Neural crest cell (in vitro differentiated cells): ENCODE results near the gene CD209. TPM values are rescaled to one million over a fixed set of nuclear protein-coding genes. Genes with fewer than 3 reads are reported as not detected.

ENCODE experiments used
- DNase-seq: peaks from one replicate; pipeline ENCODE4 v3.0.0; 2021; ENCODE audit warnings: low read depth, mixed read lengths, low spot score
- H3K27ac Mint-ChIP-seq: one replicate; pipeline ENCODE4 v1.8.0; 2021; ENCODE audit warnings: mild to moderate bottlenecking, mixed read lengths; ENCODE audit not compliant: unreplicated experiment
- H3K27me3 Mint-ChIP-seq: 2 replicates; pipeline ENCODE4 v1.8.0; 2021; ENCODE audit warnings: low read depth, mild to moderate bottlenecking, mixed read lengths
- H3K36me3 Mint-ChIP-seq: 2 replicates; pipeline ENCODE4 v1.8.0; 2021; ENCODE audit warnings: low read depth, mild to moderate bottlenecking, mixed read lengths
- H3K4me1 Mint-ChIP-seq: 2 replicates; pipeline ENCODE4 v1.8.0; 2021; ENCODE audit warnings: mixed read lengths
- H3K4me3 Mint-ChIP-seq: one replicate; pipeline ENCODE4 v1.8.0; 2021; ENCODE audit warnings: mild to moderate bottlenecking, mixed read lengths
- H3K9me3 Mint-ChIP-seq: 2 replicates; pipeline ENCODE4 v1.8.0; 2021; ENCODE audit warnings: mixed read lengths
- CTCF ChIP-seq: fragments of 200-600 bp; sonication (generic); conservative IDR thresholded peaks from 2 replicates; pipeline ENCODE4 v1.5.0; 2021; ENCODE audit warnings: antibody characterized with exemption, mild to moderate bottlenecking
- total RNA-seq: library from RNA; stranded (reverse); gene quantifications from 2 replicates; pipeline ENCODE4 v1.2.1, GENCODE V29; 2021

The CD209 gene
- total RNA-seq, 1 donor from 2014 or later: not detected

DNA sequence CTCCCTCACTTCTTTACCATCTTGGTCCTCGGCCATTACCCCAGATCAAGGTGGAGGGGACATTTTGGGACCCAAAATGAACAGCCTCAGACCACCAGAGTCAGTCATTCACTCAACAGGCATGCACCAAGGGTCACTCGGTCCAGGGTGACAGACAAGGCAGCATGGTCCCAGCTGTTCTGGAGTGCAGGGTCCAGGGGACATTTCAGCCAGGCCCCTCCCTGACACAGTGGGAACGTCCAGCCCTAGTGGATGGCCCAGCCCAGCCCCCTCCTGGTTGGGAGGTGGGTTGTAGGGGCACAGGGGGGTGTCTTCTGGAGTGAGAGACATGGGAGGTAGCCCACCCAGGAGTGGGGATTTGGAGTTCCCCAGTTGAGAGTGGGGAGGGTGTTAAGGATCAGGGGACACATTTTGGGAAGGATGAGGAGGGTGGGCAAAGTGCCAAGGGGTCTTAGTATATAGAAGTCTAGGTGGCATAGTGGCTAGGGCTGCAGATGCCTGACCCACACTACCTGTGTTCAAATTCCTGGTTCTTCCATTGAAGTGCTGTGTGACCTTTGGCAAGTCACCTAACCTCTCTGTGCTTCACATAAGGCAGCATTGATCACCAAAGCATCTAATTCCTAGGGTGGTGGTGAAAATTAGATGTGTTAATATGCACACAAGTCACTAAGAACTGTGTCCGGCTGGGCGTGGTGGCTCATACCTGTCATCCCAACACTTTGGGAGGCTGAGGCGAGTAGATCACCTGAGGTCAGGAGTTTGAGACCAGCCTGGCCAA lies 42.9 kb downstream of the CD209 start:
- Mint-ChIP-seq H3K9me3 (no peaks in the 10 kb centered on the region), H3K27me3 (peaks cover 44% of the 10 kb centered on the region), H3K36me3 (no peaks in the 10 kb centered on the region), H3K4me3 (no peak overlapping the region), H3K4me1 (no peaks in the 10 kb centered on the region), H3K27ac (no peak overlapping the region)
- no peak for DNase-seq
- TF ChIP-seq CTCF: no peak

GRCh38 chr19:7703332-7703731 lies 44.0 kb downstream of the CD209 start:
- H3K36me3 Mint-ChIP-seq: no peaks in the 10 kb centered on the region
- H3K9me3 Mint-ChIP-seq: no peaks in the 10 kb centered on the region
- DNase-seq: no peak
- TF ChIP-seq CTCF: no peak
- H3K4me1 Mint-ChIP-seq: no peaks in the 10 kb centered on the region
- no peak overlapping the region for H3K4me3 Mint-ChIP-seq
- H3K27me3 Mint-ChIP-seq: peaks cover 52% of the 10 kb centered on the region
- no peak overlapping the region for H3K27ac Mint-ChIP-seq

DNA sequence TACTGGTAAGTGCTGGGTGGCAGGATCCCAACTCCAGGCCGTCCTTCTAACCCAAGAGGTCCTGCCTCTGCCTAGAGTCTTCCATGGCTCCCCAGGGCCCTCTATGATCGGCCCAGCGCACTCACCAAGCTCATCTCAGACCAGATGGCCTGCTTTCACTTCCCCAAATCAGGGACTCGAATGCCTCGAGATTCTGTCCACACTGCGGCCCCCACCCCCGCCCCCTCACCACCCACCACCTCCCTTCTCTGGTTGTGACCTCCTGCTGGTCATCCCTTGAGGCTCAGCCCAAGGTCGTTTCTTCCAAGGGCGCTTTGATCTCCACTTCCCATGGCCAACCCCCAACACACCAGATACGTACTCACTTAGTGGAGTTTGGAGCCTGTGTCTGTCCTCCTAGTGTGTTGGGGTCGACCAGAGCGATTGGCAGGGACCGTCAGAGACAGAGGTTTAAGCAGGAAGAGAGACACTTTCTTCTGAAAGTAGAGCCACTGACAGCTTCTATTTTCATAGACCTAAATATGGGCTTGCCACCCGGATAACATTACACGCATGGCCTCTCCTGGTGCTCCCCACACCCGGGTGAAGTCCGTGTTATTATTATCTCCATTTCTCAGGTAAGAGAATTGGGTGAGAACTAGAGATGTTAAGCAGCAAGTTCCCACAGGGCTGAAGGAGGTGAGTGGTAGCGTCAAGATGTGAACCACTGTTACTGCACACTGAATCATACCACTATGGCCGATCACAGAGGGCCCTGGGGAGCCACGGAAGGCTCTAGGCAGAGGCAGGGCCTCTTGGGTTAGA lies 45.5 kb downstream of the CD209 start, which contains the start of gene FCER2:
Gene FCER2, minus strand, starts transcription at position 478 of the 804 bp plus-strand sequence. CDS start 2,371 bp downstream, outside the sequence.
- H3K27me3 Mint-ChIP-seq: peaks cover 66% of the 10 kb centered on the region

DNA sequence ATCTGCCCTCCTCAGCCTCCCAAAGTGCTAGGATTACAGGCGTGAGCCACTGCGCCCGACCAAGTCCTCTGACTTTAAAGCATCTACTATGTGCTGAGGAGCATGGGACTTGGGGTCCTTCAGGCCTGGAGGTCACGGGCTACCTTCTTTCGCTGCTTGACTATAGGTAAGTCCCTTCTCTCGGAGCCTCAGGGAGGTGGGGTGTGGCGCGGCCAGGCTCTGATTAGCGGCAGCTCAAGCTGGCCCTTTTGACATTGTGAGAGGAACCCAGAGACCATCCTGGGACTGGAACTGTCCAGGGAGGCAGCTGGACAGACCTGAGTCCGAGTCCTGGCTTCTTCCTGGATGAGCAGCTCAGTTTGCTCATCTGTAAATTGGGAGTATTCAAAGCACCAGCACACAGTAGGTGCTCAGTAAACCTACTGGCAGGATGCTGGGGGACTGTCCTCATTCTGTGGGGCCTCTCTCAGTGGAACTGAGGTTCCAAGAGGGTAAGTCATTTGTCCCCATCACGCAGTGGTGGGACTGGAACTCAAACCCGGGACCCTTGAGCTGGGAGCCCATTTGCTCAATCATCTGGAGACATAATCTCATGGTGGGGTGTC lies 46.2 kb downstream of the CD209 start:
- no peak overlapping the region for H3K27ac Mint-ChIP-seq
- TF ChIP-seq CTCF: no peak
- H3K4me3 Mint-ChIP-seq: no peak overlapping the region
- peaks cover 64% of the 10 kb centered on the region for H3K27me3 Mint-ChIP-seq
- no peaks in the 10 kb centered on the region for H3K9me3 Mint-ChIP-seq
- H3K36me3 Mint-ChIP-seq: no peaks in the 10 kb centered on the region
- H3K4me1 Mint-ChIP-seq: no peaks in the 10 kb centered on the region
- DNase-seq: no peak

More for the DNA sequence above, 45.5 kb downstream of the CD209 start, which contains the start of gene FCER2:
- no peak for TF ChIP-seq CTCF
- no peak within 1 kb of the TSS for H3K27ac Mint-ChIP-seq
- H3K9me3 Mint-ChIP-seq: no peaks in the 10 kb centered on the region
- no peak within 1 kb of the TSS for H3K4me3 Mint-ChIP-seq
- no peaks in the 10 kb centered on the region for H3K4me1 Mint-ChIP-seq
- DNase-seq: no peak
- no peaks in the 10 kb centered on the region for H3K36me3 Mint-ChIP-seq

DNA sequence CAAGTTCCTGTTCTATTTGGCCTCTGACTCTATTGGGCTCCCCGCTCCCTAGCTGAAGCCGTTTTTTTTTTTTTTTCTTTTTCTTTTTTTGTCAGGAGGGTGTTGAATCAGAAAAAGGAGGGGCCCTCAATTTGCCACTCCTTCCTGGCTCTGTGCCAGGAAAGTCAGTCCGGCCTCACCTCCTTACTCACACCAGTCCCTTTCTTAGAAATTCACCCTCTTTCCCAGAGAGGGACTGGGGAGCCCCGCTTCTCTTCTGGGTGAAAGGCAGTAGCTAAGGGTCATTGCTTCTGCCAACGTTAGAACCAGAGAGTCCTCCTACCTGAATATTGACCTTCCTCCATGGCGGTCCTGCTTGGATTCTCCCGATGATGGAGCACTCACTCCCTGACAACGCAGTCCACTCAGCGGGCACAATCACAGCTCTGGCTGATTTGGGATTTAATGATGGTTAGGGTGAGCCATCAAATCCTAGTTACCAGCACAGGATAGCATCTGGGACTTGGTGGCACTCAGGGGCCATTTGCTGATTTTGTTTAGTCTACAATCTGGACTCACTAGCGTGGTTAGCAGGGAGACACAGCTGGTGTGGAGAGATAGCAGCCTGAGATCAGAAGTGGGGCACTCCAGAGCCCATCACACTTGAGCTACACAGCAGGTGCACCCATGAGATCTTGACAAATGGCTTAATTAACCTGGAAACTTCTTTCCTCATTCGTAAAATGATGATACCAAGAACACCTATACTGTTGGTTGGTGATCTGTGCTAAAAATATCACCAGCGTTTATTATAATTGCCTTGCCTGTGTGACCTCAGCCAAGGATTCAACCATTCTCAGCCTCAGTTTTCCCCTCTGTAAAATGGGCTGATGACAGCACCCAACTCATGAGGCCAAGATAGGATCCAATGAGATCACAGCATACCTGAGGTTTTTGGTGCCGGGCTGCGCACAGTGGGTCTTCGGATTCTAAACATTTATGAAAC lies 47.6 kb downstream of the CD209 start:
- Mint-ChIP-seq H3K27ac (no peak overlapping the region), H3K36me3 (no peaks in the 10 kb centered on the region), H3K9me3 (no peaks in the 10 kb centered on the region), H3K4me3 (no peak overlapping the region), H3K27me3 (peaks cover 63% of the 10 kb centered on the region), H3K4me1 (no peaks in the 10 kb centered on the region)
- DNase-seq: no peak
- no peak for TF ChIP-seq CTCF
